ENCODE data around the gene MAPK6. TPM values are rescaled to one million over a fixed set of nuclear protein-coding genes. Genes with fewer than 3 reads are reported as not detected.

Gene MAPK6
- total and polyA plus RNA-seq, 9 of the 15 experiments (the other 6 are each of a cell fraction or from before 2014, with no cell fraction given), result 28.5 to 97.1 (median 74.0) TPM

DNA sequence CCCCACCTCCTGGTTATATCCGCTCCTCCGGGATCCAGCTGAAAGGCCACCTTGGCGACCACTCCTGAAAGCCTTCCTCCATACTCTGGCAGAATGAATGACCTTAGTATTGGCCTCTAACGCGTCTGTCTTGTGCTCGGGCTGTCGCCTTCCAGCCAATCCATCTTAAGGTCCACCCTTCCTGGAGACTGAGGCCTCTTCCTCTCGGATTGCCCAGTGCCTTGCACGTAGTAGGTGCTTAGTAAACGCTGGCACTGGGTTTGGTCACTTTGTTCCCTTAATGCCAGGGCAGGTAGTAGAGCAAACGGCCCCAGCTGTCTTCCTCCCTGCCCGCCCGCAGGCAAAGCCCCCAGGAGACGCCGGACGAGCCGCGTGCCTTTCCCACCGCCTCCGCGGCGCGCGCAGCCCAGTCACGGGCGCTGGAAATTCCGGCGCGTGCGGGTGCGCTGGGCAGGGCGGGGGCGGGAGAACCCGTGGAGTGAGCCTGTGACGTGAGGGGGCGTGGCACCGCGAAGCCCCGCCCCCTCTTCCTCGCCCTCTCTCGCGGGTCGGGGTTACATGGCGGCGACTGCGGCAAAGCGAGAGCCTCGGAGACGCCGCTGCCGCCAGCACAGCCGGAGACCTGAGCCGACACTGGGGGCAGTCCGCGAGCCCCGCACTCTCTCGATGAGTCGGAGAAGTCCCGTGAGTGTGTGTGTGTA, at the start of gene MAPK6 (continued):
- TF ChIP-seq, protein P1, sequence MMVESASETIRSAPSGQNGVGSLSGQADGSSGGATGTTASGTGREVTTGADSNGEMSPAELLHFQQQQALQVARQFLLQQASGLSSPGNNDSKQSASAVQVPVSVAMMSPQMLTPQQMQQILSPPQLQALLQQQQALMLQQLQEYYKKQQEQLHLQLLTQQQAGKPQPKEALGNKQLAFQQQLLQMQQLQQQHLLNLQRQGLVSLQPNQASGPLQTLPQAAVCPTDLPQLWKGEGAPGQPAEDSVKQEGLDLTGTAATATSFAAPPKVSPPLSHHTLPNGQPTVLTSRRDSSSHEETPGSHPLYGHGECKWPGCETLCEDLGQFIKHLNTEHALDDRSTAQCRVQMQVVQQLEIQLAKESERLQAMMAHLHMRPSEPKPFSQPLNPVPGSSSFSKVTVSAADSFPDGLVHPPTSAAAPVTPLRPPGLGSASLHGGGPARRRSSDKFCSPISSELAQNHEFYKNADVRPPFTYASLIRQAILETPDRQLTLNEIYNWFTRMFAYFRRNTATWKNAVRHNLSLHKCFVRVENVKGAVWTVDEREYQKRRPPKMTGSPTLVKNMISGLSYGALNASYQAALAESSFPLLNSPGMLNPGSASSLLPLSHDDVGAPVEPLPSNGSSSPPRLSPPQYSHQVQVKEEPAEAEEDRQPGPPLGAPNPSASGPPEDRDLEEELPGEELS (CRISPR knock-in tag; IDR thresholded peaks at IDR 0.05; ENCODE audit: borderline replicate concordance), result peak; percentile 88; the same call in 1 of the 2 replicates
- peak; percentile 45; the same call in 1 of the 2 replicates for TF ChIP-seq MEF2D (tag; conservative IDR thresholded peaks at IDR 0.05; ENCODE audit: low read depth)
- TF ChIP-seq ZNF263 (CRISPR knock-in tag; IDR thresholded peaks at IDR 0.05; ENCODE audit: borderline replicate concordance), result no peak; the same call in 1 of the 2 replicates
- no peak for TF ChIP-seq ZNF174 (CRISPR knock-in tag; IDR thresholded peaks at IDR 0.05)
- TF ChIP-seq MLX (CRISPR knock-in tag; conservative IDR thresholded peaks at IDR 0.05), result no peak
- peak; percentile 59; the same call in 1 of the 2 replicates for TF ChIP-seq TEAD2 (tag; IDR thresholded peaks at IDR 0.05)
- TF ChIP-seq SNIP1 (IDR thresholded peaks at IDR 0.05; ENCODE audit: low read depth), result no peak
- TF ChIP-seq HNRNPL (IDR thresholded peaks at IDR 0.05; ENCODE audit: low read depth, low read length), result peak; percentile 85; the same call in 1 of the 2 replicates
- TF ChIP-seq SMARCA4 (IDR thresholded peaks at IDR 0.05), result 0 out of 2 replicates have a peak, but pooled peaks have one; percentile 40
- no peak for TF ChIP-seq ZNF253 (CRISPR knock-in tag; conservative IDR thresholded peaks at IDR 0.05)
- TF ChIP-seq ZNF316 (IDR thresholded peaks at IDR 0.05), result no peak

Measured in K562 (cell line).